ENCODE measurements around the gene RABL3.
"Not testable (repeated sequence)": the region's sequence is repeated elsewhere in the genome, so short reads cannot be mapped to it uniquely, and the experiment has no call there.

RABL3 gene

DNA sequence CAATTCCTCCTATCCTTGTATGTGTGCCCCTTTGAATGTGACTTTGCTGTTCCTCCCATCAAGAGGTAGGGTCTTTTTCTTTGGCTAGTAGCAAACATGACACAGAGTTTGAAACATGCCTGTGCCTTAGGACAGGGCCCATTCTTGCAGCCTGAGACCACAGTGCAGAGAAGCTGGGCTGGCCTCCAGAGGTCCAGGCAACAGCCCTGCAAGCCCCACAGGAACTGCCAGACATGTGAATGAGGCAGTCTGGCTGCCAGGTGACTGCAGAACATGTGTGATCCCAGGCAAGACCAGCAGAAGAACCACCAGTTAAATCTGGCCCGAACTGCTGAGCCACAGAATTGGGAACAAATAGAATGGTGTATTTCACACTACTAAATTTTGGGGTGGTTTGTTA, 59.1 kb downstream of the RABL3 start:
- no peak for DNase-seq (ENCODE audit: low read depth in 2 of 2)

DNA sequence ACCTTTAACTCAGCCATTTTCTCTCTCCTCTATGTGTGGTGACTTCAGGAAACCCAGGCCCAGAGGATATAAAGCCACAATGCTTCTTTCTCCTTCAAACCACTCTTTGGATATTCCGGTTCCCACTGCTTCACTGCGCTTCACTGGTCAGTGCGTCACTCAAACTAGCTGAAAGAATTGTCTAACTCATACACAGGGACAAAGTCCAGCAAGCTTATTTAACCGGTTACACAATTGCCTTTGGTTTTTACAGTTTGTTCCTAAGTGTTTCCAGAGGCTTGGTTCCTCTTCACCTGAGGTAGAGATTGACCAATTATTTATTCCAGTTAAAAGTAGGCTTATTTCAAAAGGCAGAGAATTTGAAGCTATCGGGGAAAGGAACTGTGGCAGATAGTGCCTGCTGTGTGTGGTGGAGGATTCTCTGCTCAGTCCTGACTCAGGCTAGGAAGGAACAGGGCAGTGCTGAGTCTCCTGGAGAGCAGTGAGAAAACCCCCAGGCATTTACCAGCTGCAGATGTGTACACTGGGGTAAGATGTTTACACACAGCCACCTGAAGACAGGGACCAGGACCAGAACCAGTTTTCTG, 60.1 kb downstream of the RABL3 start, which contains the start of gene HGD:
HGD (minus strand) TSS at position 145 of the 587 bp plus-strand sequence; CDS start at position 17, 128 bp downstream.
- no peak for DNase-seq (ENCODE audit: low read depth in 2 of 2)

DNA sequence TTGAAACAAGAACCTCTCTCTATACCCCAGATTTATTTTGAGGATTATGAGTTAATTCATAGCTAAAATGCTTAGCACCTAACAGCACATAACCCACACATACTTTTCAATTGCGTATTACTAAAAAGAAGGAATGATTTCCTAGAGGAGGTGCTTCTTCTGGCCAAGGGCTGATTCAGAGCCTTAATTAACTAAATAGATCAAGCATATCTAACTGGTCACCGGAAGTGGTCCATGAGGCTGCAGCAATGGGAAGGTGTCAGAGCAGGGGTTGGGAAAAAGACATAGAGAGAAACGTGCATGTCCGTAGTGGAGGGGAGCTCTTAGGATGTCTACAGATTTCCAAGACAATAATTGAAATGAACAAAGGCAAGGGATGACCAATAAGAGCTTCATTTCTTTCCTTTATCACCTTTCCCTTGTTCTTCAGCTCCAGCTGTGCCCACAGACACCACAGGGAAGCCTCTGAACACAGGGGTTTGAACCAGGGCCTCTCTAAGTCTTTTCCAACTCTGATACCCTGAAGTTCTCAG, 60.7 kb downstream of the RABL3 start:
- DNase-seq (ENCODE audit: low read depth in 2 of 2) = no peak

DNA sequence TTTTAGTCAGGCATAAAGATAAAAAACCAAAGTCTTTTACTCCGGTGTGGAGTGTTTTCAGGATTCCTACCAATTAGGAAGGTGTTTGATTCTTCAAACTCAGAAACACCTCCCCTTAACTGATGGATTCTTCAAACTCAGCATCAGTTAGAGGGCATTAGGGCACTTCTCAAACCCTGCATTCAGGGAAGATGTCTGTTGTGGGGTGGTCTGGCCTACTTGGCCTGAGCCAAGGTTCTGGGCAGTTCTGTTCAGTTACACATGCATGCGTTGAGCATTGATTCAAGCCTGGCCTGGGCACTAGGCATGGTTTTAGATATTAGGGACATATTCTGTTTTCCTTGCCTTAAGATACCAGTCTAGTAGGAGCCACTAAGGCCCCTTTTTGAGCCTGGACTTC, 61.3 kb downstream of the RABL3 start:
- DNase-seq (ENCODE audit: low read depth in 2 of 2) = no peak

DNA sequence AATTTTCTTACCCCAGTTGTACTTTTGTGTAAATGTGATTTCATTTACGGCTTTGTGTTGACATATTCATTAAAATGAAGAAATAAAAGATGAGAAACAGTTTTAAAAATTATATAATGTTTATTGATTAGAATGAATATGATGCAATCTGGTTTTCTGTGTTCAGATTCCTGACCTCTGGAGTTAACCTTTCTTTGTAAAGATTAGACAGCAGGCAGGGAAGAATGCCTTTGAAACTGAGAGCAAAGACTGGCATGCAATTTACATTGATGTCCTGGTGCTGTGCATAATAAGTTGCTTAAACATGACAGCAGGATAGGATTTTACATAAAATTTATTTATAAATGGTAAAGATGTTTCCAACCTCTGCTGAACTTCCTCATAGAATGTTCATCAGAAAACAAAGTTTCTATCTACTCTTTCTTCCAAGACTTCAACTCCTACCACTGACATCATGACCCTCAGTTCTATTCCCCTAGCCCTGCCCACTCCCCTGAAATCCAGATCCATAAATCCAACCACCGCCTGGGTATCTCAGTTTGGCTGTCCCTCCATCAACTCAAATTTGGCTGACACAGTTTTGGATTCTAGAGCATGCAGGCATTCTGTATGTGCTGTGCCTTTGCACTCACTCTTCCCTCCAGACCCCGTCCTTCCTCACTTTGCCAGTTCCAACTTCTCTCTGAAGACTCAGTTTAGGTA, 62.0 kb downstream of the RABL3 start:
- DNase-seq (ENCODE audit: low read depth in 2 of 2) = no peak

DNA sequence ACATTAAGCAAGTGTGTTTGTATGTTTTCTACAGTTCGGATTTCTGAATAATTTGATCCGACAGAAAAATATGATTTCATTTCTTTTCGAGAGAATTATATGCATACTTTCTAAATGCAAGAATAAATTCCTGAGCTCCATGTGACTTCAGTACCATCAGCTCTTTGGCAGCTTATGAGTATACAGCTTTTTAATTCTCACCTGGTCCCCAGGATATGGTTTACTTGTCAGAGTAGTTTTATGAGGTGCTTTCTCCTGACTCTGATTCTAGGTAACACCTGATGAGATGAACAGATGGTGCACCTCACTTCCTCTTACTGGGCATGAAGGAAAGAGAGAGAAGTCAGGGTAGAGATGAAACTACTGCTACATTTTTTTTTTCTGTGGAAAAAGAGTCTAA, 63.3 kb downstream of the RABL3 start:
- DNase-seq (ENCODE audit: low read depth in 2 of 2) = no peak

DNA sequence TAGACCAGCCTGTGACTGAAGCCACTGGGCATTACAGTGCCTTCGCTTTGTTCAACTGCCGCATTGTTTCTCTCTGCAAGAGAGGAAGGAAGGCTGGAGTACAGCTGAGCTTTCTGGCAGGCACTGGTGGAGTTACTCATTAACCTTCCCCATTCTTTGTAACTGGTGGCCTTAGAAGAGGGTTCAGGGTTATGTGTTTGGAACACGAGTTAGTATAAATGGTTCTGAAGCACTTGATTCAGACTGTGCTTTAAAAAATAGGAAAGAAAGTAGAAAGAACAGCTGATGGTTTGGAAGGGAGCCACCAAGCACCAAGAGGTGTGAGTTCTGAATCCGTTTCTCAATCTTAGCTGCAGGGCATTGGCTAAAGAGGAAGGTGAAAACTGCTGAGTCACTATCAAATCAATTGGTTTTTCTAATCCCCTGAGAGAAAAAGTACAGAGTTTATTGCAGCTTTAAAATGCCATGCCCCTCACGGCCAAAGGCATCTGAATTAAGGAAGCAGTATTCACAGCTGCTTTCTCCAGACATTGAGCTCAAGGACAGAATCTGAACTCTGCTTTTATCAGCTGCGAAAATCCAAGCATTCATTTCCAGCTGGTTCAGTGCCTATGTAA, 63.9 kb downstream of the RABL3 start:
- DNase-seq (ENCODE audit: low read depth in 2 of 2) = peak; percentile 32

DNA sequence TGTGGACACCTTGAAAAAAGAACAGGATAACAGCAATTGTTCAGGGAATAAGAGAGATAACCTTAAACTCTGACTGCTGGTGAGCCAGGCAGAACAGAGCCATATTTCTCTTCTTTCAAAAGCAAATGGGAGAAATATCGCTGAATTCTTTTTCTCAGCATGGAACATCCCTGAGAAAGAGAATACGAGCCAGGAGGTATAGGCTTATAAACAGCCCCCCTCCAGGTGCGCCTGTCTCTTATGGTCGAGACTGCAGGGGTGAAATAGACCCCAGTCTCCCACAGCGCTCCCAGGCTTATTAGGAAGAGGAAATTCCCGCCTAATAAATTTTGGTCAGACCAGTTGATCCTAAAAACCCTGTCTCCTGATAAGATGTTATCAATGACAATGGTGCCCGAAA, 65.1 kb downstream of the RABL3 start:
- not testable (repeated sequence) for DNase-seq (ENCODE audit: low read depth in 2 of 2)

DNA sequence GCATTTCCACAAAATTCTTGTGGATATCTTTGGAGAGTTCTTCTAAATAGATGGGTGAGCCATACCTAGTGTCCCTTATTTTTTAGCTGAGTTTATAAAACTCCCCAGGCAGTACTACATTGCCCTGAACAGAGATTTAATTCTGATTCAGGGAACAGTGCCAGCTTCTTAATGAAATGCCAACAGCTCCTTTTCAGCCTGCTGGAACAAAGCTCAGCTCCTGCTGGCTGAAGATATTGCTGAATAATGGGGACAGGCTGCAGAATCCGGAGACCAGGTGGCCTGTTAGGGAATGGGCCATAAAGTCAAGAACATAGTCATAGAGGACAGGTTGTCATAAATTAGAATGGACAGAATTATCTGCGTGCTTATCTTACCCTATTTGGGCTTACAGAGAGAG, 69.2 kb downstream of the RABL3 start:
- no peak for DNase-seq (ENCODE audit: low read depth in 2 of 2)

DNA sequence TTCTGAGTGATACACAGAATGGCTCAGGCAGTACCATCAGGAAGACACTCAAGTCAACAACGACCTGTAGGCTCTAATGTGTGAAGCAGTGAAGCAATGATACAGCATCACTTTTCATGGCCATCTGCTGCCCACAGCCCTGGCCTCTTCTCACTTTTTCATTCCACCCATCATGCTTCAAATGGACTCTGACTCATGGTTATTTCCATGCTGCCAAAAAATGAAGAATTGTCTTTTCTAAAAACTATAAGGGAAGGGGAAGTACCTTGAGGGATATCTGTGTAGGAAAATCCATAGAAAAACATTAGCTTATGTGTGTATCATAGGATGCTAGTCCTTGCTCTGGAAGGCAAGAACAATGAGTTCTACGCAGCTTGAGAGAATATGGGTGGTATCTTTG, 71.7 kb downstream of the RABL3 start:
- DNase-seq (ENCODE audit: low read depth in 2 of 2) = no peak

DNA sequence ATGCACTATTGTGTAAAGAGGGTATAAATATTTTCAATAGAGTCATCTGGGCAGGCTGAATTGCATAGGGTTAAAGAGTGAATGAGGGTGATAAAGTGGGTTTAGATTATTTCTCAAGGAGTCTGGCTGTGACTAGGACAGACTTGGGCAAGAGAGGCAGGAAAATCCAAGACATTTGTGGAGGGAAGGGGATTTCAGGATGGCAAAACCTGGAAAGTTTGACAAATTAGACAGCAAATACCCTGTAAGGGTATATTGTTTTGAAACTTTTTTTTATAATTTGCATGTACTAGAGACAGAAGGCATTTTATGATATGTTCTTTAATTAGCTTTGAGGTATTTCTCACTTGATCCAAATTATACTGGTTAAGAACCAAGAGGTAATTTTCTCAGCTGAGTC, 77.4 kb downstream of the RABL3 start:
- DNase-seq (ENCODE audit: low read depth in 2 of 2) = no peak

DNA sequence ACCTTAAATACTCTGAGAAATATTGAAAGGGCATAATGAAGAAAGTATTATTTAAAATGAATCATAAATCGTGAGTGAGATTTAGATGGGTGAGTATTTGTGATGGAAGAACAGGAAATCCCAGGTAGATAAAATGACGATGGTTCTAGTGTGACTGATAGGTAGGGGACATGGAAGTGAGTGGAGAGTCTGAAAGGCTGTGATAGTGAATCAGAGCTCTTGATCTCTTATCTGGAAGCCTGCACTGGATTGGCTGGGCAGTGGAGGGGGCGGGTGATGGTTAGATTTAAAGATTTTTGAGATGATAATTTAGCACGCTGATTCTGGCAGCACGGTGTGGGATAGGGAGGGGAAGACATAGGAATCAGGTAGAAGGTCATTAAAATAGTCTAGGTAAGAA, 80.4 kb downstream of the RABL3 start:
- no peak for DNase-seq (ENCODE audit: low read depth in 2 of 2)

DNA sequence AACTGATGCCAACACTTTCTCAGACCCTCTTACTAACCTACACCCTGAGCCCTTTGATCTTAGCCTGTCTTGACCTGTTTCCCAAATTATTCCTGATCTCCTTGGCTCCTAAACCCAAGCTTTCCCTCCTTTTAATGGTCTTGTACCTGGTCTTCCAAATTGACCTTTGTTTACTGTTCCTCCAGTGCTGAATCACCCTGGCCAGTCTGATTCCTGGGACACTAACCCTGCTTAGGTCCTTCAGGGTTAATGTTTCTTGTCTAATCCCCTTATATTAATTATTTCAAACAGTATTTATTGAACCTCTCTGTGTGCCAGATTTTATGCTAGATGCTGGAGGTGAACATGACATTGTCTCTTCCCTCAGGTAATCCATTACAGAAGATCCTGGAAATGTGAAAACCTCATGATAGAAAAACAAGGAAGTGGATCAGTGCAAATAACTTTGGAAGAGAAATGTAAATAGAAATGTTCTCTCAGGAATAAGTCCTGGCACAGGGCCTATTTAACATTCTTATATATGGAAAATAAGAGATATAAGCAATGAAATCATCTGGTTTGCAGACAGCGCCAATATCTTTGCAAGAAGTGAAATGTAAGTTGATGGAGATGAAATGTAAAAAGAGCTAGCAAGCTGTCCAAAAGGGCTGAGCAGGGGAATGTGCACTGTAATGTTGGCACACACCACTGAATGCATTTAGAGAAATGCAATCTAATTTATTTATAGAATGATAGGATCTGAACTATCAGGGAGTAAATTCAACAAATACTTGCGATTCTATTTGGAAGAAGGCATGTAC, 81.0 kb downstream of the RABL3 start:
- no peak for DNase-seq (ENCODE audit: low read depth in 2 of 2)

DNA sequence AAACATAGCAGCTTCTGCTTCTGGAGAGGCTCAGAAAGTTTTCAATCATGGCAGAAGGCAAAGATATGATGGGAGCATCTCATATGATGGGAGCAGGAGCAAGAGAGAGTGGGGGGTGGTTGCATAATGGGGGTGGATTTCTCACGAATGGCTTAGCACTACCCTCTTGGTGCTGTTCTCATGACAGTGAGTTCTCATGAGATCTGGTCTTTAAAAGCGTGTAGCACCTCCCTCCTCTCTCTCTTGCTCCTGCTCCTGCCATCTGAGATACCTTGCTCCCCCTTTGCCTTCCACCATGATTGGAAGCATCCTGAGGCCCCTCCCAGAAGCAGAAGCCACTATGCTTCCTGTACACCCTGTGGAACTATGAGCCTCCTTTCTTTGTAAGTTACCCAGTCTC, 82.5 kb downstream of the RABL3 start:
- no peak for DNase-seq (ENCODE audit: low read depth in 2 of 2)

DNA sequence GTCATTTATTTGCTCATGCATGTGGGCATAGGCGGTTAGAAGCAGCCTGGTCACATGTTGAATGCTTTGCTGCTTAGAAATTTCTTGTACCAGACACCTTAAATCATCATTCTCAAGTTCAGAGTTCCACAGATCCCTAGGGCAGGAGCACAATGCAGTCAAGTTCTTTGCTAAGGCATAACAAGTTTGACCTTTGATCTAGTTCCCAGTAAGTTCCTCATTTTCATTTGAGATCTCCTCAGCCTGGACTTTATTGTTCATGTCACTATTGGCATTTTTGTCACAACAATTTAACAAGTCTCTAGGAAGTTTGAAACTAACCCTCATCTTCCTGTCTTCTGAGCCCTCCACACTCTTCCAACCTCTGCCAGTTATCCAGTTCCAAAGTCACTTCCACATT, 83.0 kb downstream of the RABL3 start:
- no peak for DNase-seq (ENCODE audit: low read depth in 2 of 2)

DNA sequence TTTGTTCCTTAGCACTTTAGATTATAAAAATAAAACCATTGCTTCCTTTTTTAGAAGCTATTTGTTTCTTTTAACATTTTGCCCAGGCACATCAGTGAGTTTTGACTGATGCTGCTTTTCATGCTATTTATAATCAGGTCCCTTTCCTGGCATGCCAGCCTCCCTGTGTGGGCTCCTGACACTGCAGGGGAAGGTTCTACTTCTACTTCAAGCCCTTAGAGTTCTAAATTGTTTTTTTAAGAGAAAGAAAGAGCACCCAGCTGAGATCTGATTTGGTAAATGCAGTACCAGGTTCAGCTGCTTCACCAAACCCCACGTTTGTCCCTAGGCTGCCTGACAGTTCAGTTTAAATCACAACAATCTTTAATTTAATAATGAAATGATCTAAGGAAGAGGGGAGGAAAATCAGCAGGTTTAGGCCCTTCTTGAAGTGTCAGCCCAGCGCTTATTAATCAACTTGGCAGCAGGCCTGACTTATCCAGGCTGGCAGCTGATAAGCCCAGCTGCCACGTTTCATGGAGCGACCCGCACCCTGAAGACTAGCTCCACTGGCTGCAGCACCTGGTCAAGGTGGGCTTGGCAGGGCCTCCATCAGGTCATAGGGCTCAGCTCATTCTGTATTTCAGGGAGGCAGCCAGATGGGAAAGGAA, 89.3 kb downstream of the RABL3 start:
- DNase-seq (ENCODE audit: low read depth in 2 of 2) = no peak

DNA sequence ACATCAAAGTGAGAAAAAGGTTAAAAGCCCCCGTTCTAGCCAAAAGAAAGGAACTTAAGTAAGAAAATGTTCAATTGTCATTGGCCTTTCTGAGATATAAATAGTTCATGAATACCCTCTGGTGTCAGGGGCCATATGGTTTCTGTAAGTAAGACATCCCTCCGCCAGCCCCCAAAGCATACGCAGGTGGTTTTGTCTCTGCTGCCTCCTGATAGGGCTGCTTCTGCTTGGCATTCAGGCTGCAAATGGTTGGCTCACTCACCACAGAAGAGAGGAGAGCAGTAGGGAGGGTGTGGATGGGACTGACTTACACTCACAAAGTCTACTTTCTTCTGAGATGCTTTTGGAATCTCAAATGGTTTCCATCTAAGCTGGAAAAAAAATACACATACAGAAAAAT, 90.0 kb downstream of the RABL3 start:
- no peak for DNase-seq (ENCODE audit: low read depth in 2 of 2)

DNA sequence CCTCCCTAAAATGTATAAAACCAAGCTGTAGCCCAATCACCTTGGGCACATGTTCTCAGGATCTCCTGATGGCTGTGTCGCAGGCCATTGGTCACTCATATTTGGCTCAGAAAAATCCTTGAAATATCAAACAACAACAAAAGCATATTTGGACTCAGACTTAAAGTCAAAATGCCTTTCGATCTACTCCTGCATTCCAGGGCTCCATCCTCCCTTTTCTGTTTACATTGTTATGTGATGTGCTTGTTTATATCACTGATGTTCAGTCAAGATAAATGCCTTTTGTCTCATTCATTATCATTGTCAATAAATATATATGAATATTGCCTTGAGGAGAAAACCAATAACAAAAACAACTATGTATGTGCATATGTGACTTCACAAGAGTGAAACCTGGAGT, 92.0 kb downstream of the RABL3 start:
- no peak for DNase-seq (ENCODE audit: low read depth in 2 of 2)

DNA sequence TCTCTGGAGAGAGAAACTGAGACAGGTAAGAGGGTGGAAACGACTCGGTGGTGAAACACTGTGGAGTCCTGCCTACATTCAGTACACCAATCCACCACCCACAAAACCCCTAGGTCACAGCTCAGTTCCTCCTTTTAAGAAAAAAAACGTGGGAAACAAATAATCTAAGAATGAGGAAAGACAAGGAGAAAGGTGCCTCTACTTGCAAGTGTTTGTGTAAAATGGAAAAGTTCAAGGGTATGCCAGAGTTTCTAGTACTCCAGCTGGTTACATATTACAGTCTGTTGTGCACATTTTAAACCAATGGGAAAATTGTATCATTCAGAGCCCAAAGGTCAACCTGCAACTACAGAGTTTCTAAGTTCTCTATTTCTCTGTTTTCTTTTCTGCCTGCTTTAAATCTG, 92.5 kb downstream of the RABL3 start:
- DNase-seq (ENCODE audit: low read depth in 2 of 2) = no peak

DNA sequence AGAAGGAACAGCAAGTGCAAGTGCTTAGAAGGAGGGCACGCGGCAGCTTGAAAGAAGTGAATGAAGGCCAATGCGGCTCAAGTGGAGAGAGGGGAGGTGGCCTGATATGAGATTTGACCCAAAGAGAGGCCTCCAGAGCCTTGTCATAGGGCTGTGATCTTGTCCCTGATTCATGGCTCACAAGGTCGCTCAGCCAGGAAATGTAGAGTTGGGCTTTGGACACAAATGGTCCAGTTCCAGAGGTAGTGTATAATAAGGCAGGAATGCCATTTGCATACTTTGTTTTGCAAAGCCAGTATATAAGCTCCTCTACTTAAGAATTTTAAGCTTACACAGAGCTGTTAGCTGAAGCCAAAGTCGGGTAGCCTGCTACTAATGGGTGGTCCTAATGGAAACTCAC, 94.0 kb downstream of the RABL3 start:
- DNase-seq (ENCODE audit: low read depth in 2 of 2) = no peak

DNA sequence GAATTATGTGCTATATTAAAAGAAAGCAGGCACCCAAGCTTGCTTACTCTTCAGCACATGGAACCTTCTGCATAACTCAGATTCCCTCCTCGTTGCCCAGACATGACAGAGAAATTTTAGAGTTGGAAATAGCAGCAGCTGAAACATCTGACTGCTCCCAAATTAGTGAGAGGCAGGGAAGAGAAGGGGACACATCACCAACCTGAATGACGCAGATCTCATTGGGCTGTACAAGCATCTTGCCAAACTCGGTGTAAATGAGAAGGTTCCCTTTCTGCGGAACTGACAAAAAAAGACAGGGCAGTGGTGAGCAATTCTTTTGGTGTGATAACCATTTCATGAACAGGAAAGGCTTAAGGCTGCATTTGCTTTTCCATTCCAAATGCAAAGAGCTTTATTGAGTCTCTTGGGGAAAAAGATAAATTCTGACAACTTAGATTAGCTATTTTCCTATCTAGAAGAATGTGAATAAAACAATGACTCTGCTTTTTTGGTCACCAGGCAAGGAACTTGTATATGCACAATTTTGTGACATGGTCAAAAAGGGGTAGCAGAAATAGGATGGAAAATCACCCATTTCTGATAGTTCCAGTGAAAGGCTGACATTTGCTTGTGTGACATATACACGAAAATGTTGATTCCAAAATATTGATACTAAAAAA, 95.4 kb downstream of the RABL3 start:
- no peak for DNase-seq (ENCODE audit: low read depth in 2 of 2)
